HepG2 (cell line): ENCODE results near the gene TST. TPM values are rescaled to one million over a fixed set of nuclear protein-coding genes. Genes with fewer than 3 reads are reported as not detected.

Experiments used
- AHR ChIP-seq: IDR thresholded peaks from 2 replicates; pipeline ENCODE4 v1.6.1; 2018; ENCODE audit warnings: missing genetic modification reagents, missing compliant biosample characterization
- ARHGAP35 ChIP-seq: sonication (generic); formaldehyde crosslinking; IDR thresholded peaks from 2 replicates; pipeline ENCODE4 v1.9.0; 2022; ENCODE audit warnings: mild to moderate bottlenecking, inconsistent platforms, moderate library complexity, missing genetic modification reagents, borderline replicate concordance
- LRRFIP1 ChIP-seq: sonication (generic); formaldehyde crosslinking; conservative IDR thresholded peaks from 2 replicates; pipeline ENCODE4 v1.4.0; 2020; ENCODE audit warnings: missing genetic modification reagents
- NFKBIZ ChIP-seq: IDR thresholded peaks from 2 replicates; pipeline ENCODE4 v1.6.1; 2018; ENCODE audit warnings: missing genetic modification reagents, missing compliant biosample characterization
- RERE ChIP-seq: IDR thresholded peaks from 2 replicates; pipeline ENCODE4 v1.6.1; 2016; ENCODE audit warnings: low read depth, missing genetic modification reagents, missing compliant biosample characterization
- ZBTB25 ChIP-seq: IDR thresholded peaks from 2 replicates; pipeline ENCODE4 v1.6.1; 2018; ENCODE audit warnings: missing genetic modification reagents
- ZFYVE20 ChIP-seq: sonication (generic); formaldehyde crosslinking; IDR thresholded peaks from 2 replicates; pipeline ENCODE4 v1.8.0; 2023; ENCODE audit warnings: low read depth, mild to moderate bottlenecking, moderate library complexity, missing genetic modification reagents, borderline replicate concordance
- ZMYM4 ChIP-seq: sonication (generic); formaldehyde crosslinking; IDR thresholded peaks from 2 replicates; pipeline ENCODE4 v1.8.1; 2023; ENCODE audit warnings: mild to moderate bottlenecking, missing genetic modification reagents
- ZNF317 ChIP-seq: sonication (generic); formaldehyde crosslinking; IDR thresholded peaks from 2 replicates; pipeline ENCODE4 v1.5.0; 2020; ENCODE audit warnings: mild to moderate bottlenecking, missing genetic modification reagents
- ZNF574 ChIP-seq: sonication (generic); formaldehyde crosslinking; IDR thresholded peaks from 2 replicates; pipeline ENCODE4 v1.4.0; 2020; ENCODE audit warnings: missing genetic modification reagents
- ZNF614 ChIP-seq: IDR thresholded peaks from 2 replicates; pipeline ENCODE4 v1.6.1; 2018; ENCODE audit warnings: missing biosample characterization, missing genetic modification reagents, inconsistent platforms, borderline replicate concordance
- ZNF746 ChIP-seq: sonication (generic); formaldehyde crosslinking; IDR thresholded peaks from 2 replicates; pipeline ENCODE4 v1.8.0; 2022; ENCODE audit warnings: mild to moderate bottlenecking, missing genetic modification reagents
- ZNF768 ChIP-seq: sonication (generic); formaldehyde crosslinking; IDR thresholded peaks from 2 replicates; pipeline ENCODE4 v1.4.0; 2020; ENCODE audit warnings: missing genetic modification reagents
- ZNF776 ChIP-seq: sonication (generic); formaldehyde crosslinking; IDR thresholded peaks from 2 replicates; pipeline ENCODE4 v1.4.0; 2020; ENCODE audit warnings: mild to moderate bottlenecking, missing genetic modification reagents
- ZSCAN12 ChIP-seq: sonication (generic); formaldehyde crosslinking; IDR thresholded peaks from 2 replicates; pipeline ENCODE4 v1.9.0; 2021; ENCODE audit warnings: mild to moderate bottlenecking, missing genetic modification reagents
- polyA plus RNA-seq, 8 experiments: library from polyadenylated mRNA; depleted of rRNA in 3 of 8; stranded (reverse) in 7 of 8; unstranded in 1 of 8; fragments of >200 nt; fragmentation: Illumina TruSeq in 4 of 8; extraction: Trizol in 4 of 8; gene quantifications; 2 replicates each; pipeline versions ENCODE4 v1.2.1 to v1.2.3, GENCODE V29; 2011 to 2016; ENCODE audit warnings: low read depth in 4 of 8, missing spikeins in 1 of 8, mixed read lengths in 1 of 8; ENCODE audit not compliant: insufficient read depth in 1 of 8
- total RNA-seq, 5 experiments: library from RNA; depleted of rRNA; stranded (reverse); fragments of >200 nt; fragmentation: Illumina TruSeq; extraction: Trizol; gene quantifications; 2 replicates each; pipeline ENCODE4 v1.2.3, GENCODE V29; 2016; ENCODE audit warnings: low read depth in 1 of 5

TST gene
- total and polyA plus RNA-seq, 2 of the 13 experiments (the other 11 are each of a cell fraction or from before 2014, with no cell fraction given), result 44.6 to 63.6 TPM

GRCh38 chr22:37018086-37018814 lies 997 bp downstream of the TST start (continued):
- no peak for TF ChIP-seq ARHGAP35 (CRISPR knock-in tag)
- TF ChIP-seq AHR (CRISPR knock-in tag), result 0 out of 2 replicates have a peak, but pooled peaks have one; percentile 18
- no peak; the same call in 1 of the 2 replicates for TF ChIP-seq ZNF574 (CRISPR knock-in tag)
- no peak for TF ChIP-seq RERE (CRISPR knock-in tag)
- TF ChIP-seq ZSCAN12 (CRISPR knock-in tag), result no peak
- TF ChIP-seq NFKBIZ (CRISPR knock-in tag), result no peak
- TF ChIP-seq ZNF746 (CRISPR knock-in tag), result no peak
- TF ChIP-seq ZNF776 (CRISPR knock-in tag), result no peak
- no peak for TF ChIP-seq ZFYVE20 (CRISPR knock-in tag)
- TF ChIP-seq ZNF614, result no peak
- TF ChIP-seq LRRFIP1 (CRISPR knock-in tag), result no peak
- TF ChIP-seq ZBTB25 (CRISPR knock-in tag), result no peak
- TF ChIP-seq ZNF768 (CRISPR knock-in tag), result no peak
- TF ChIP-seq ZNF317 (CRISPR knock-in tag), result 0 out of 2 replicates have a peak, but pooled peaks have one; percentile 39
- TF ChIP-seq ZMYM4, result no peak
